Measurements from ENCODE around the gene PLEKHF1.

The PLEKHF1 gene

GRCh38 chr19:29639086-29639485 is 26.2 kb upstream of the PLEKHF1 start:
- Histone ChIP-seq H3K4me3 (ENCODE audit: low read depth in 1 of 2, low read length in 2 of 2) (no peak overlapping the region), H3K4me1 (ENCODE audit: insufficient read depth, low read length) (no peaks in the 10 kb centered on the region), H3K9me3 (ENCODE audit: low read length) (no peaks in the 10 kb centered on the region), H3K27me3 (ENCODE audit: control insufficient read depth in 1 of 2, insufficient read depth in 2 of 2, low read length in 2 of 2) (no peaks in the 10 kb centered on the region), H3K9ac (ENCODE audit: low read length) (no peak overlapping the region), H3K27ac (ENCODE audit: low read depth, low read length) (no peak overlapping the region), H3K36me3 (ENCODE audit: insufficient read depth, low read length) (no peaks in the 10 kb centered on the region)

- H3K9ac ChIP-seq (ENCODE audit: low read length): no peak overlapping the region
- no peak overlapping the region for H3K4me3 ChIP-seq (ENCODE audit: low read depth in 1 of 2, low read length in 2 of 2)
- H3K4me1 ChIP-seq (ENCODE audit: insufficient read depth, low read length): no peaks in the 10 kb centered on the region
- H3K36me3 ChIP-seq (ENCODE audit: insufficient read depth, low read length): no peaks in the 10 kb centered on the region
- H3K9me3 ChIP-seq (ENCODE audit: low read length): no peaks in the 10 kb centered on the region
- no peak overlapping the region for H3K27ac ChIP-seq (ENCODE audit: low read depth, low read length)
- no peaks in the 10 kb centered on the region for H3K27me3 ChIP-seq (ENCODE audit: control insufficient read depth in 1 of 2, insufficient read depth in 2 of 2, low read length in 2 of 2)
These were observed 25.0 kb upstream of the PLEKHF1 start for GRCh38 chr19:29640231-29640630.

- Histone ChIP-seq H3K36me3 (ENCODE audit: insufficient read depth, low read length) (no peaks in the 10 kb centered on the region), H3K9ac (ENCODE audit: low read length) (no peak overlapping the region), H3K9me3 (ENCODE audit: low read length) (no peaks in the 10 kb centered on the region), H3K27me3 (ENCODE audit: control insufficient read depth in 1 of 2, insufficient read depth in 2 of 2, low read length in 2 of 2) (no peaks in the 10 kb centered on the region), H3K4me1 (ENCODE audit: insufficient read depth, low read length) (no peaks in the 10 kb centered on the region), H3K27ac (ENCODE audit: low read depth, low read length) (no peak overlapping the region), H3K4me3 (ENCODE audit: low read depth in 1 of 2, low read length in 2 of 2) (no peak overlapping the region)
These were observed 23.7 kb upstream of the PLEKHF1 start for GRCh38 chr19:29641597-29641996.

- H3K4me3 ChIP-seq (ENCODE audit: low read depth in 1 of 2, low read length in 2 of 2): no peak overlapping the region
- H3K9ac ChIP-seq (ENCODE audit: low read length): no peak overlapping the region
- H3K9me3 ChIP-seq (ENCODE audit: low read length): no peaks in the 10 kb centered on the region
- no peaks in the 10 kb centered on the region for H3K4me1 ChIP-seq (ENCODE audit: insufficient read depth, low read length)
- no peaks in the 10 kb centered on the region for H3K36me3 ChIP-seq (ENCODE audit: insufficient read depth, low read length)
- H3K27me3 ChIP-seq (ENCODE audit: control insufficient read depth in 1 of 2, insufficient read depth in 2 of 2, low read length in 2 of 2): no peaks in the 10 kb centered on the region
- no peak overlapping the region for H3K27ac ChIP-seq (ENCODE audit: low read depth, low read length)
These were observed 21.8 kb upstream of the PLEKHF1 start for GRCh38 chr19:29643361-29643935.

GRCh38 chr19:29644210-29644609 is 21.1 kb upstream of the PLEKHF1 start:
- H3K9ac ChIP-seq (ENCODE audit: low read length): no peak overlapping the region

GRCh38 chr19:29645491-29645867 is 19.8 kb upstream of the PLEKHF1 start:
- H3K9ac ChIP-seq (ENCODE audit: low read length): no peak overlapping the region
- H3K4me3 ChIP-seq (ENCODE audit: low read depth in 1 of 2, low read length in 2 of 2): no peak overlapping the region
- H3K27ac ChIP-seq (ENCODE audit: low read depth, low read length): no peak overlapping the region
- H3K36me3 ChIP-seq (ENCODE audit: insufficient read depth, low read length): no peaks in the 10 kb centered on the region
- no peaks in the 10 kb centered on the region for H3K9me3 ChIP-seq (ENCODE audit: low read length)
- no peaks in the 10 kb centered on the region for H3K27me3 ChIP-seq (ENCODE audit: control insufficient read depth in 1 of 2, insufficient read depth in 2 of 2, low read length in 2 of 2)
- H3K4me1 ChIP-seq (ENCODE audit: insufficient read depth, low read length): no peaks in the 10 kb centered on the region

More at GRCh38 chr19:29644210-29644609, 21.1 kb upstream of the PLEKHF1 start:
- no peak overlapping the region for H3K4me3 ChIP-seq (ENCODE audit: low read depth in 1 of 2, low read length in 2 of 2)
- no peaks in the 10 kb centered on the region for H3K27me3 ChIP-seq (ENCODE audit: control insufficient read depth in 1 of 2, insufficient read depth in 2 of 2, low read length in 2 of 2)
- no peaks in the 10 kb centered on the region for H3K9me3 ChIP-seq (ENCODE audit: low read length)
- no peaks in the 10 kb centered on the region for H3K36me3 ChIP-seq (ENCODE audit: insufficient read depth, low read length)
- no peaks in the 10 kb centered on the region for H3K4me1 ChIP-seq (ENCODE audit: insufficient read depth, low read length)
- no peak overlapping the region for H3K27ac ChIP-seq (ENCODE audit: low read depth, low read length)

GRCh38 chr19:29645911-29646310 is 19.4 kb upstream of the PLEKHF1 start:
- H3K27me3 ChIP-seq (ENCODE audit: control insufficient read depth in 1 of 2, insufficient read depth in 2 of 2, low read length in 2 of 2): no peaks in the 10 kb centered on the region
- H3K27ac ChIP-seq (ENCODE audit: low read depth, low read length): no peak overlapping the region
- no peak overlapping the region for H3K9ac ChIP-seq (ENCODE audit: low read length)
- no peak overlapping the region for H3K4me3 ChIP-seq (ENCODE audit: low read depth in 1 of 2, low read length in 2 of 2)
- no peaks in the 10 kb centered on the region for H3K4me1 ChIP-seq (ENCODE audit: insufficient read depth, low read length)
- no peaks in the 10 kb centered on the region for H3K36me3 ChIP-seq (ENCODE audit: insufficient read depth, low read length)
- no peaks in the 10 kb centered on the region for H3K9me3 ChIP-seq (ENCODE audit: low read length)

GRCh38 chr19:29650772-29651387 is 14.4 kb upstream of the PLEKHF1 start:
- no peaks in the 10 kb centered on the region for H3K9me3 ChIP-seq (ENCODE audit: low read length)
- no peak overlapping the region for H3K27ac ChIP-seq (ENCODE audit: low read depth, low read length)
- no peaks in the 10 kb centered on the region for H3K36me3 ChIP-seq (ENCODE audit: insufficient read depth, low read length)
- no peaks in the 10 kb centered on the region for H3K27me3 ChIP-seq (ENCODE audit: control insufficient read depth in 1 of 2, insufficient read depth in 2 of 2, low read length in 2 of 2)
- no peak overlapping the region for H3K4me3 ChIP-seq (ENCODE audit: low read depth in 1 of 2, low read length in 2 of 2)
- no peaks in the 10 kb centered on the region for H3K4me1 ChIP-seq (ENCODE audit: insufficient read depth, low read length)
- H3K9ac ChIP-seq (ENCODE audit: low read length): no peak overlapping the region

GRCh38 chr19:29651622-29652394 is 13.5 kb upstream of the PLEKHF1 start:
- Histone ChIP-seq H3K4me3 (ENCODE audit: low read depth in 1 of 2, low read length in 2 of 2) (no peak overlapping the region), H3K36me3 (ENCODE audit: insufficient read depth, low read length) (no peaks in the 10 kb centered on the region), H3K27me3 (ENCODE audit: control insufficient read depth in 1 of 2, insufficient read depth in 2 of 2, low read length in 2 of 2) (no peaks in the 10 kb centered on the region), H3K4me1 (ENCODE audit: insufficient read depth, low read length) (no peaks in the 10 kb centered on the region), H3K9me3 (ENCODE audit: low read length) (no peaks in the 10 kb centered on the region), H3K27ac (ENCODE audit: low read depth, low read length) (no peak overlapping the region), H3K9ac (ENCODE audit: low read length) (no peak overlapping the region)

- Histone ChIP-seq H3K9me3 (ENCODE audit: low read length) (no peaks in the 10 kb centered on the region), H3K9ac (ENCODE audit: low read length) (no peak overlapping the region), H3K27me3 (ENCODE audit: control insufficient read depth in 1 of 2, insufficient read depth in 2 of 2, low read length in 2 of 2) (no peaks in the 10 kb centered on the region), H3K27ac (ENCODE audit: low read depth, low read length) (no peak overlapping the region), H3K4me1 (ENCODE audit: insufficient read depth, low read length) (no peaks in the 10 kb centered on the region), H3K4me3 (ENCODE audit: low read depth in 1 of 2, low read length in 2 of 2) (no peak overlapping the region), H3K36me3 (ENCODE audit: insufficient read depth, low read length) (no peaks in the 10 kb centered on the region)
These were observed 11.9 kb upstream of the PLEKHF1 start for GRCh38 chr19:29653398-29653797.

- no peaks in the 10 kb centered on the region for H3K9me3 ChIP-seq (ENCODE audit: low read length)
- H3K9ac ChIP-seq (ENCODE audit: low read length): no peak overlapping the region
- H3K4me1 ChIP-seq (ENCODE audit: insufficient read depth, low read length): no peaks in the 10 kb centered on the region
These were observed 9.5 kb upstream of the PLEKHF1 start for GRCh38 chr19:29655648-29656335.

More at GRCh38 chr19:29655648-29656335, 9.5 kb upstream of the PLEKHF1 start:
- Histone ChIP-seq H3K27me3 (ENCODE audit: control insufficient read depth in 1 of 2, insufficient read depth in 2 of 2, low read length in 2 of 2) (no peaks in the 10 kb centered on the region), H3K27ac (ENCODE audit: low read depth, low read length) (no peak overlapping the region), H3K36me3 (ENCODE audit: insufficient read depth, low read length) (no peaks in the 10 kb centered on the region), H3K4me3 (ENCODE audit: low read depth in 1 of 2, low read length in 2 of 2) (no peak overlapping the region)
